ENCODE results near the gene PTPRN2. TPM values are rescaled to one million over a fixed set of nuclear protein-coding genes. Genes with fewer than 3 reads are reported as not detected.
"Not testable (repeated sequence)": the region's sequence is repeated elsewhere in the genome, so short reads cannot be mapped to it uniquely, and the experiment has no call there.

PTPRN2 gene
- total and polyA plus RNA-seq, 4 donors = 18.1 to 69.9 (median 50.4) TPM

DNA sequence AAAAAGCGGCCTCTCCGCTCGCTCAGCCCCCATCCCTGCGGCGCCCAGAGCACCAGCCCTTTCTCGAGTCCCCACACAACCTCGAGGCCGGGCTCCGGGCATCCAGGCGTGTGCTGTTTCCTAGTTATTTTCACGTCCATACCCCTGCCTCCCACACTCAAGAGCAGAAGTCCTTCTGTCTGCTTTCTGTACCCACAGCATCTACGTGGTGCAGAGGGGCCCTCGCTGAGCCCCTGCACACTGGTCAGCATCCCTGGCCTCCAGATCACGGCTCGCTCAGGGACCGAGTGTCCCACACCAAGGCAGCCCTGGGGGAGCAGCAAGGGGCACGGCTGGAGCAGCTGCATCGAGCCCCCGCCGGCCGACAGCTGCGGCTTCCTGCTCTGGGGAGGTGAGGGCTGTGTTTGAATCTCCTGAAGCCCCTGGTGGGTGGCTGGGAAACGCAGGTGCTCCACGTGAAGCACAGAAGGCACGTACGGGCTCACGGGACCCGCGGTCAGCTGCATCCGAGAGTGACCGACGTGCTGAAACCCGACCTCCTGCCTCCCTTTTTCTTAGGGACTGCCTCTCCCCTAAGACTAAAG lies 917.8 kb downstream of the PTPRN2 start:
- DNase-seq (ENCODE audit: low read depth in 4 of 6, low spot score in 6 of 6) = no peak
- no peak overlapping the region for H3K27ac ChIP-seq (ENCODE audit: low read depth, low read length)
- no peaks in the 10 kb centered on the region for H3K9me3 ChIP-seq (ENCODE audit: control insufficient read depth, insufficient read depth, low read length)
- 58% methylated on average over 30 of the region's 33 CpGs for WGBS (ENCODE audit: insufficient coverage)
- H3K27me3 ChIP-seq (ENCODE audit: control insufficient read depth, insufficient read depth, low read length) = no peaks in the 10 kb centered on the region
- H3K36me3 ChIP-seq (ENCODE audit: control insufficient read depth, insufficient read depth, low read length) = peaks cover 40% of the 10 kb centered on the region
- no peak overlapping the region for H3K4me3 ChIP-seq (ENCODE audit: low read depth, low read length)
- peaks cover 35% of the 10 kb centered on the region for H3K4me1 ChIP-seq (ENCODE audit: control insufficient read depth, insufficient read depth, low read length)

DNA sequence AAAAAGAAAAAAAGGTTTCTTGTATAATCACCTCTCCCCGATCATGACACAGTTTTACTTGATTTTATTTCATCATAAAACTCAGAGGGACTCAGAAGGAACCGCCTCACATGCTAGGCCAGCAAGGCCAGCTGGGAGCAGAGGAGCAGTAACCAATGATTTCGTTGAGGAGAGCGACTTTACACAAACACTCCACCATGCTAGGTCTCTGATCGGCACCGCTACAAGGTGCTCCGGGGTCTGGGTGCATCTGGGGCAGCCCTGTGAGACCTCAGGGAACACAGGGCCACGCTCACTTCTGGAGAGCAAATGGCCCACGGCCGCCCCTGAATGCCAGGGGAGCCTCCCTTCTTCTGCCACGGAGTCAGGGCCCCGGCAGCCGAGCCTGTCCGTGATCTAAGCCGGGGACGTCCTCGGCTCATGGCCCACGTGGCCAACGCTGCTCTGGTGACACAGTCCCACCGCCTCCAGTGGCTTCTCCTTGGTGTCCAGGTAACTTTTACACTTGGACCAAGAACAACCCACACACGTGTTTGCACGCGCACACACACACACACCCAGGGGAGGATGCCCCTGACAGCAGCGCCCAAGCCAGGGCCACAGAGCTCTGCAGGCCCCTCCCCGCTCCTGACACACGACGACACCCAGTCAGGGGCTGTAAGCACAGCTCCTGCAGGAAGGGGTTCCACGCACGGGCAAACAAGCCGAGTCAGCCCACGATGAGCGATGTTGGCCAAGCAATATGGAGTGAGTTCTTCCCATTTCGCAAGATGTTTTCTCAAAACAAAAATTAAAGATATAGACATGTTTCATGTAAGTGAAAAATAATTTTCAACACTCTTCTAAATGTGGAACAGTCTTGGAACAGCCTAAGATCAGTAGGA lies 918.5 kb downstream of the PTPRN2 start:
- H3K4me1 ChIP-seq (ENCODE audit: control insufficient read depth, insufficient read depth, low read length) = peaks cover 36% of the 10 kb centered on the region
- no peak overlapping the region for H3K27ac ChIP-seq (ENCODE audit: low read depth, low read length)
- DNase-seq (ENCODE audit: low read depth in 4 of 6, low spot score in 6 of 6) = no peak
- no peaks in the 10 kb centered on the region for H3K27me3 ChIP-seq (ENCODE audit: control insufficient read depth, insufficient read depth, low read length)
- no peaks in the 10 kb centered on the region for H3K9me3 ChIP-seq (ENCODE audit: control insufficient read depth, insufficient read depth, low read length)
- peaks cover 32% of the 10 kb centered on the region for H3K36me3 ChIP-seq (ENCODE audit: control insufficient read depth, insufficient read depth, low read length)
- H3K4me3 ChIP-seq (ENCODE audit: low read depth, low read length) = no peak overlapping the region
- 83% methylated on average over 26 of the region's 33 CpGs for WGBS (ENCODE audit: insufficient coverage)

DNA sequence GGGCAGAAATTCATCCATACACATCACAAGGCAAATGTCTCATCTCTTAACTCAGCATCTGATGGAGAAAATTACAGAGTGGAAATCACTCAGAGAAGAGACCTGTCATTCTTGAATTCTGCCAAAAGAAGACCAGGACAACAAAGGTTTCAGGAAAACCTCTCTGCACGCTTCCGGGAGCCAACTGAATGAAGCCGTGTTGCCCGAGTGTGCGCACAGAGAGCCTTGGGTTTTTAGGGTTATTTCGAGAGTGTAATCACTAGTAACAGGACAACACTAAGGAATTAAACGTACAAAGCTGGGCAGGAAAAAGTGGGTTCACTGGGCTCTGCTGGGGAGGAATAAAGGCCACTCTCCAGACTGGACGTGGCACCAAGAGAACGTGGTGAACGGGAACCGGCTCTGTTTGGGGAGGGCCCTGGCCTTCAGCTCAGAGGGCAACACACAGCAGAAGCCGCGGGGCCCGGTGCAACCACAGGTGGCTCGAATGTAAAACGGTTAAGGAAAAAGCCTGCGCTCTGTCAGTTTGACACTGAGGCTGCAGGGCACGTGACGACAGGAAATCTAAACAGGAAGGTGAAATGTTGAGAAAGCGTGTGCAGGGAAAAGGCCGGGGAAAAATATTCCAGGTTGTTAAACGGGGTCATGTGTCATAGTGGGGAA lies 919.3 kb downstream of the PTPRN2 start:
- Histone ChIP-seq H3K9me3 (ENCODE audit: control insufficient read depth, insufficient read depth, low read length) (no peaks in the 10 kb centered on the region), H3K27ac (ENCODE audit: low read depth, low read length) (no peak overlapping the region), H3K36me3 (ENCODE audit: control insufficient read depth, insufficient read depth, low read length) (peaks cover 25% of the 10 kb centered on the region), H3K4me3 (ENCODE audit: low read depth, low read length) (no peak overlapping the region), H3K4me1 (ENCODE audit: control insufficient read depth, insufficient read depth, low read length) (peaks cover 44% of the 10 kb centered on the region), H3K27me3 (ENCODE audit: control insufficient read depth, insufficient read depth, low read length) (no peaks in the 10 kb centered on the region)
- no peak for DNase-seq (ENCODE audit: low read depth in 4 of 6, low spot score in 6 of 6)
- 71% methylated on average over 20 of the region's 22 CpGs for WGBS (ENCODE audit: insufficient coverage)

DNA sequence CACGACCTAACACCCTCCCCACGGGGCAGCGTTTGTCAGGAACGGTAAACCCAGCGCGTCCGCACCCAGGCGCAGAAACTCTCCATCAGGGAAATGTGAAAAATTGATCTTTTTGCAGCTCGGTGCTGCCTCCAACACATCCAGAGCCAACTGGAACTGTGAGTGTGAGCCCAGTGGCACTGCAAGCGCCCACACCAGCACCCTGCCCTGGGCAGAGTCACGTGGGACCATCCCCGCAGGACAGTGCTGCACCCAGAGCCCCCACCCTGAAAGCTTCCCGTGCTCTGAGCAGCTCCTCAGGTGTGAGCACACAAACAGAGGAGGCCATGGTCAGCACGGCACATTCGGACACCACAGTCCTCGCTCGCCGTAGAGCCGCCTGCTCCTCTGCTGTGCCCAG lies 919.9 kb downstream of the PTPRN2 start:
- 85% methylated on average over 19 of the region's 19 CpGs for WGBS (ENCODE audit: insufficient coverage)
- no peaks in the 10 kb centered on the region for H3K9me3 ChIP-seq (ENCODE audit: control insufficient read depth, insufficient read depth, low read length)
- no peak overlapping the region for H3K4me3 ChIP-seq (ENCODE audit: low read depth, low read length)
- H3K4me1 ChIP-seq (ENCODE audit: control insufficient read depth, insufficient read depth, low read length) = peaks cover 50% of the 10 kb centered on the region
- peaks cover 29% of the 10 kb centered on the region for H3K36me3 ChIP-seq (ENCODE audit: control insufficient read depth, insufficient read depth, low read length)
- no peaks in the 10 kb centered on the region for H3K27me3 ChIP-seq (ENCODE audit: control insufficient read depth, insufficient read depth, low read length)
- no peak for DNase-seq (ENCODE audit: low read depth in 4 of 6, low spot score in 6 of 6)
- no peak overlapping the region for H3K27ac ChIP-seq (ENCODE audit: low read depth, low read length)

DNA sequence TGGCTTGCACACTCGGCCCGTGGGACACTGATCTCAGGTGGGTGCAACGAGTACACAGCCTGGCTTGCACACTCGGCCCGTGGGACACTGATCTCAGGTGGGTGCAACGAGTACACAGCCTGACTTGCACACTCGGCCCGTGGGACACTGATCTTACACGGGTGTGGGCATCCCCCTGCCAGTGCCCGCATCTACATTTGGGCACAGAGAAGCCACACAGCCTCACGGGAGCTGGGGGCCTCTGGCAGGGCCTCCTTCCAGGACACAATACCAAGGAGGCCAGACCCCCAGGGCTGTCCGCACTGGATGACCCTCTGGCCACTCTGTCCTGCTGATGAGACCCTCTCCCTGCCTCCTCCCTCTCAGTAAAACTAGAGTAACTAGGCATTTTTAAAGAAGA lies 920.4 kb downstream of the PTPRN2 start:
- no peak overlapping the region for H3K4me3 ChIP-seq (ENCODE audit: low read depth, low read length)
- H3K4me1 ChIP-seq (ENCODE audit: control insufficient read depth, insufficient read depth, low read length) = peaks cover 55% of the 10 kb centered on the region
- no peak overlapping the region for H3K27ac ChIP-seq (ENCODE audit: low read depth, low read length)
- H3K9me3 ChIP-seq (ENCODE audit: control insufficient read depth, insufficient read depth, low read length) = no peaks in the 10 kb centered on the region
- H3K36me3 ChIP-seq (ENCODE audit: control insufficient read depth, insufficient read depth, low read length) = peaks cover 34% of the 10 kb centered on the region
- no peak for DNase-seq (ENCODE audit: low read depth in 4 of 6, low spot score in 6 of 6)
- H3K27me3 ChIP-seq (ENCODE audit: control insufficient read depth, insufficient read depth, low read length) = no peaks in the 10 kb centered on the region
- WGBS (ENCODE audit: insufficient coverage) = 86% methylated on average over 12 of the region's 12 CpGs

DNA sequence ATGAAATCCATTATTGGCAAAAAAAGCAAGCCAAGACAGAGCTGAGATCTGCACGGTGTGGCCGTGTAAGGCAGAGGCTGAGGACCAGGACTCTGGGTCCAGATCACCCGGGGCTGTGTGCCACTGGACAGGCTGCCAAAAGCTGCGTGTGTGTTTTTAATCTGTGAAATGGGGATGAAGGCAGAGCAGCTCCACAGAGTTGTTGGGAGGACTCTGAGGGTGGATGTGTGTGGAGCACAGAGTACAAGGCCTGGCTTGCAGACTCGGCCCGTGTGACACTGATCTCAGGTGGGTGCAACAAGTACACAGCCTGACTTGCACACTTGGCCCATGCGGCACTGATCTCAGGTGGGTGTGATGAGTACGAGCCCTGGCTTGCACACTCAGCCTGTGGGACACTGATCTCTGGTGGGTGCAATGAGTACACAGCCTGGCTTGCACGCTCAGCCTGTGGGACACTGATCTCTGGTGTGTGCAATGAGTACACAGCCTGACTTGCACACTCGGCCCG lies 921.0 kb downstream of the PTPRN2 start:
- WGBS (ENCODE audit: insufficient coverage) = 84% methylated on average over 8 of the region's 11 CpGs
- peaks cover 32% of the 10 kb centered on the region for H3K36me3 ChIP-seq (ENCODE audit: control insufficient read depth, insufficient read depth, low read length)
- no peak for DNase-seq (ENCODE audit: low read depth in 4 of 6, low spot score in 6 of 6)

DNA sequence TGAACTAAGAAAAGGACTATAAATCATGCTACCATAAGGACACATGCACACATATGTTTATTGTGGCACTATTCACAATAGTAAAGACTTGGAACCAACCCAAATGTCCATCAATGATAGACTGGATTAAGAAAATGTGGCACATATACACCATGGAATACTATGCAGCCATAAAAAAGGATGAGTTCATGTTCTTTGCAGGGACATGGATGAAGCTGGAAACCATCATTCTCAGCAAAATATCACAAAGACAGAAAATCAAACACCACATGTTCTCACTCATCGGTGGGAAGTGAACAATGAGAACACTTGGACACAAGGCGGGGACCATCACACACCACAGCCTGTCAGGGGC lies 922.0 kb downstream of the PTPRN2 start:
- WGBS (ENCODE audit: insufficient coverage) = no CpG with 5 or more reads among the region's 2 CpGs
- H3K27me3 ChIP-seq (ENCODE audit: control insufficient read depth, insufficient read depth, low read length) = not testable (repeated sequence)

More for the DNA sequence above, 921.0 kb downstream of the PTPRN2 start:
- no peak overlapping the region for H3K4me3 ChIP-seq (ENCODE audit: low read depth, low read length)
- H3K27me3 ChIP-seq (ENCODE audit: control insufficient read depth, insufficient read depth, low read length) = no peaks in the 10 kb centered on the region
- H3K4me1 ChIP-seq (ENCODE audit: control insufficient read depth, insufficient read depth, low read length) = peaks cover 51% of the 10 kb centered on the region
- no peaks in the 10 kb centered on the region for H3K9me3 ChIP-seq (ENCODE audit: control insufficient read depth, insufficient read depth, low read length)
- H3K27ac ChIP-seq (ENCODE audit: low read depth, low read length) = no peak overlapping the region

DNA sequence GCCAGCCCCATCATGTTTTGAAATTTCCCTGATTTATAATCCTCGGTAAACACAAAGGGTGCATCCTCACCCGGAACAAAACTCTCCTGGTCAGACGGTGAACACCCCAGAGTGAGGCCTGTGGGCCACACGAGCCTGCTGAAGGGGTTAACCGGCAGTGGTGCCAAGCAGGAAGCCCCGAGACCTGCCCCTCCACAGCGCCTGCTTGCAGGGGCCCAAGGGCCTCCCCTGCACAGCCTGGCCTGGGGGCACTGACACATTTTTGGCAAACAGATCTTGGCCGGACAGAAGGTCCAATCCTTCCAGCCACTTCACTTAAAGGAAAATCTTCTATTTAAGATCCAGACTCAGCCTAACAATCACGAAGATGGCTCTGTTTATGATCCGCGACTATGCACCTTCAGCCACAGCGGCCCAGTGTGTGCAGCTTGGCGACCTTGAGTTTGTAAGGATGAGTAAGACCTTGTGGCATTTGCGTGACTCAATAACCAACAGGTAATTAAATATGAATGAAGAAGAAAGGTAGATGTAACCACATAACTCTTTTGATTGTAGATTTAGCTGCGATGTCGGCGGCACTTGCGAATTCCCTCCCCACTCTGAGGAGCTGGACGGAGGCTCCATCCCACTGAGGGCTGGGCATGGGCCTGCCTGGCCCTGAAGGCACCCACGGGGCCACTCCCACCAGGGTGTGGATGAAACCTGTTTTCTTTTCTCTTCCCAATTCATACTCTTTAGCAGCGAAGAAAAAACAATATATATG lies 922.6 kb downstream of the PTPRN2 start:
- H3K9me3 ChIP-seq (ENCODE audit: control insufficient read depth, insufficient read depth, low read length) = no peaks in the 10 kb centered on the region
- H3K4me1 ChIP-seq (ENCODE audit: control insufficient read depth, insufficient read depth, low read length) = peaks cover 41% of the 10 kb centered on the region
- H3K27ac ChIP-seq (ENCODE audit: low read depth, low read length) = no peak overlapping the region
- peaks cover 39% of the 10 kb centered on the region for H3K36me3 ChIP-seq (ENCODE audit: control insufficient read depth, insufficient read depth, low read length)
- no peak overlapping the region for H3K4me3 ChIP-seq (ENCODE audit: low read depth, low read length)
- DNase-seq (ENCODE audit: low read depth in 4 of 6, low spot score in 6 of 6) = no peak
- no peaks in the 10 kb centered on the region for H3K27me3 ChIP-seq (ENCODE audit: control insufficient read depth, insufficient read depth, low read length)
- 64% methylated on average over 16 of the region's 21 CpGs for WGBS (ENCODE audit: insufficient coverage)

More for the DNA sequence above, 922.0 kb downstream of the PTPRN2 start:
- H3K4me1 ChIP-seq (ENCODE audit: control insufficient read depth, insufficient read depth, low read length) = peaks cover 46% of the 10 kb centered on the region
- not testable (repeated sequence) for DNase-seq (ENCODE audit: low read depth in 4 of 6, low spot score in 6 of 6); H3K27ac ChIP-seq (ENCODE audit: low read depth, low read length); H3K9me3 ChIP-seq (ENCODE audit: control insufficient read depth, insufficient read depth, low read length); H3K4me3 ChIP-seq (ENCODE audit: low read depth, low read length)
- peaks cover 40% of the 10 kb centered on the region for H3K36me3 ChIP-seq (ENCODE audit: control insufficient read depth, insufficient read depth, low read length)

DNA sequence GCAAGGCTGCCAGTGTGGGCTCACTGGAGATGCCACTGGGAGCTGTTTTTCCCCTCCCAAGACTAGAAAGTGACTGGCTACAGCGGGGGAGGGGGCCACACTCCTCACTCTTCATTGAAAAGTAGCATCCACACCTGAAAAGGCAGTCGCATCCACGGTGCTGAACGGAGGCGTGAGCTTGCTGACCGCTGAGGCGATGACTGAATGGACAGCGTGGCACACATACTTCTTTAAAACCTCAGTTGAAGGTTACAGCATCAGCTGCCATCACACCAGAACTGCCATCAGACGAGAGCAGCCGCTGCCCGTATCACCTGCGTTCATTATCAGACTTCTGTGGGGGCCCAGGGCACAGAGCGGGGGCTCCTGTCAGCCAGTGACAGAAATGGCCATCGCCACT lies 923.6 kb downstream of the PTPRN2 start:
- no peaks in the 10 kb centered on the region for H3K9me3 ChIP-seq (ENCODE audit: control insufficient read depth, insufficient read depth, low read length)
- H3K4me1 ChIP-seq (ENCODE audit: control insufficient read depth, insufficient read depth, low read length) = peaks cover 31% of the 10 kb centered on the region
- no peak overlapping the region for H3K4me3 ChIP-seq (ENCODE audit: low read depth, low read length)
- no peak for DNase-seq (ENCODE audit: low read depth in 4 of 6, low spot score in 6 of 6)
- H3K27ac ChIP-seq (ENCODE audit: low read depth, low read length) = no peak overlapping the region
- no peaks in the 10 kb centered on the region for H3K27me3 ChIP-seq (ENCODE audit: control insufficient read depth, insufficient read depth, low read length)
- peaks cover 30% of the 10 kb centered on the region for H3K36me3 ChIP-seq (ENCODE audit: control insufficient read depth, insufficient read depth, low read length)
- WGBS (ENCODE audit: insufficient coverage) = 63% methylated on average over 8 of the region's 14 CpGs
